HAP-1 (cell line): ENCODE measurements around the gene HYI.

Experiments used
- DNase-seq, 2 experiments: peaks; one replicate each; pipeline ENCODE4 v3.0.0-alpha.2; 2016 to 2020; ENCODE audit warnings: low spot score in 2 of 2
- H3K27me3 ChIP-seq: fragments of 250-450 bp; sonication (Bioruptor Pico); 2 replicates; pipeline ENCODE4 v1.5.1; 2020; ENCODE audit warnings: low read depth, mild to moderate bottlenecking, moderate library complexity
- H3K36me3 ChIP-seq: fragments of 250-450 bp; sonication (Bioruptor Pico); replicated peaks from 2 replicates; pipeline ENCODE4 v1.5.1; 2020; ENCODE audit warnings: mild to moderate bottlenecking
- H3K4me1 ChIP-seq: fragments of 250-450 bp; sonication (Bioruptor Pico); 2 replicates; pipeline ENCODE4 v1.5.1; 2020; ENCODE audit warnings: mild to moderate bottlenecking
- H3K4me3 ChIP-seq: fragments of 250-450 bp; sonication (Bioruptor Pico); 2 replicates; pipeline ENCODE4 v1.5.1; 2020; ENCODE audit warnings: mild to moderate bottlenecking, moderate library complexity
- H3K9me3 ChIP-seq: fragments of 250-450 bp; sonication (Bioruptor Pico); 2 replicates; pipeline ENCODE4 v1.5.1; 2020; ENCODE audit warnings: mild to moderate bottlenecking, moderate library complexity
- in situ Hi-C: fragments of 300-500 bp; cut with MboI; formaldehyde crosslinking; loops from 3 replicates; pipeline ENCODE4 v1.14.3; 2020; ENCODE audit warnings: low sequenced_read_pairs, inconsistent platforms, mixed read lengths

Gene HYI

DNA sequence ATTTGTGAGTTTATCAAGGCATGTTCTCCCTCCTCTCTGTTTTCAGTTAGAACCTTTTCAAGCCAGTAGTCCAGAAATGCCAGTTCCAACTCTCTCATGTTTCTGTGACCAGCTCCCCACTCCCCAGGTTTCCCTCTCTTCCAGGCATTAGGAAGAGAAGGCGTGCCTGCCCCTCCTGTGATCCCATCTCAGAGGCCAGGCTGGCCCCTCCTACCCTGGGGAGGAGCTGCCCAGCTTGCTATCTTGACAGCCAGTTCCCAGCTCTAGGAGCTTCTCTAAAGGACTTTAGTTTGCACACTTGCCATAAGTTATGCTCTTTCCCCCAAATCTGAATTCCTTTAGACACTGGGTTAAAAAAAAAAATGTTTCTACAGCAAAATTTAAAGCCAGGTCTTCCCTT lies 8.9 kb downstream of the HYI start:
- H3K9me3 ChIP-seq = no peaks in the 10 kb centered on the region
- no peak overlapping the region for H3K4me3 ChIP-seq
- in situ Hi-C loops = no loop called here
- DNase-seq = no peak
- H3K27me3 ChIP-seq = no peaks in the 10 kb centered on the region
- H3K4me1 ChIP-seq = no peaks in the 10 kb centered on the region
- peaks cover 55% of the 10 kb centered on the region for H3K36me3 ChIP-seq

DNA sequence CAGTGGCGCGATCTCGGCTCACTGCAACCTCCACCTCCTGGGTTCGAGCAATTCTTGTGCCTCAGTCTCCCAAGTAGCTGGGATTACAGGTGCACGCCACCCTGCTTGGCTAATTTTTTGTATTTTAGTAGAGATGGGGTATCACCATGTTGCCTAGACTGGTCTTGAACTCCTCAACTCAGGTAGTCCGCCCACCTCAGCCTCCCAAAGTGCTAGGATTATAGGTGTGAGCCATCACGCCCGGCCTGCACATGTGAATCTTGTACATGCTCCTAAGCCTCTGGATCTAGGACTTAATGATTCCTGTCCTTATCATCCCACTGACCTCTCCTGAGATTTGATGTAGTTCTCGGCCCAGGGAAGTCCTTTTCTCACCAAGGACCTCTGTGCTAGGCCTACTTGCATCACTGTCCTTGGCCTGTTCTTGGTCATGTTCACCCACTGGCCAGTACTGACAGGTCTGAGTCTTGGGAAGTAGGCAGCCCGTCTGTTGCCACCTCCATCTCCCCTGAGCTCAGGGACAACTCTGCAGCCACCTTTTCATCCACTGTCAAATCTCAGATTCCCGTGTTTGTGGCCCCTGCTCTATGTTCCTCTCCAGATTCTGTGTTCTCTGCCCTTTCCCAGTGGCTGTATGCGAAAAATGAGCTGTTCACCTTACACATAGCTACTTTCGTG lies 9.4 kb downstream of the HYI start:
- in situ Hi-C loops = no loop called here

DNA sequence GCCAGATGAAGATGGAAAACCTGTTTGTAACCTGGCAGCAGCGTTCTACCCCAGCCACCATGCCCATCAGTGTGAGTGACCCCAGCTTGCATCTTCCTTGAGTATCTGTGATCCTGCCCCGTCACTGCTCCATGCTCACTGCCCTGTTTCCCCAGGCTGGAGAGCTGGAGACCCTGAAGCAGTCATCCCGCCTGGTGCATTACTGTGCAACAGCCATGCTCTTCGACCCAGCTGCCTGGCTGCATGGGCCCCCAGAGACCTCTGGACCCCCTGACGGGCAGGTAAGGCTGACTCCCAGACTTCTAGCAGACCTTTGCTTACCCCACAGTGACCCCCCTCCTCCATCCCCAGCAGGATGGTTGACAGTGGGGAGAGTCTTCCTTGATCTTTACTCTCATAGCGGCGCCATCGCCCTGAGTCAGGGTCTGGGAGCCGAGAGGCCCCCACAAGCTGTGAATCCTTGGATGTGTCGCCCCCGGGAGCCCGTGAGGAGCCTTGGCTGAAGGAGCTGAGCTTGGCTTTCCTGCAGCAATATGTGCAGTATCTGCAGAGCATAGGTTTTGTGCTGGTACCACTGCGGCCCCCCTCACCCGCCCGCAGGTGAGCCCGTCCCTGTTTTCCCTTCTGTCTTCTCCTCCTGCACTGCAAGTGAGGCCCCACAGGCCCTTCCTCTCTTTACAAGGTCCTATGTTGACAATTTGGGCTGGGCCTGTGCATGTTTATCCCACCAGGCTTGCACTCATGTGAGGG lies 10.4 kb downstream of the HYI start:
- H3K4me3 ChIP-seq = no peak overlapping the region
- DNase-seq = no peak
- H3K27me3 ChIP-seq = no peaks in the 10 kb centered on the region
- H3K9me3 ChIP-seq = no peaks in the 10 kb centered on the region
- H3K4me1 ChIP-seq = no peaks in the 10 kb centered on the region
- in situ Hi-C loops = no loop called here
- H3K36me3 ChIP-seq = peaks cover 56% of the 10 kb centered on the region

More for the DNA sequence above, 9.4 kb downstream of the HYI start:
- Histone ChIP-seq H3K4me1 (no peaks in the 10 kb centered on the region), H3K9me3 (no peaks in the 10 kb centered on the region), H3K27me3 (no peaks in the 10 kb centered on the region), H3K36me3 (peaks cover 56% of the 10 kb centered on the region), H3K4me3 (no peak overlapping the region)
- no peak for DNase-seq

DNA sequence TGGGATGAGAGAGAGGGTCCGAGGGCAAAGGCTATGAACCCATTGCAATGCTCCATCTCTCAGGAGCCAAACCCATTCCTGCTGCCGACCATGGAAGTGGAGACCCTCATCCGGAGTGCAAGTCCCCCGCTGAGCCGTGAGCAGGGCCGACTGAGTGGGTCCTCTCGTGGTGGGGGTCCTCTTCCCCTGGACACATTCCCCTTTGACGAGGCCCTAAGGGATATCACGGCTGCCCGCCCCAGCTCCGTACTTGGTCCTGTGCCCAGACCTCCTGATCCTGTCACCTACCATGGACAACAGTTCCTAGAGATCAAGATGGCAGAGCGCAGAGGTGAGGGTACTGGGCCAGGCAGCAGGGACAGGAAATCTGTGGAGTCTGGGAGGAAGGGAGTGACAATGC lies 11.0 kb downstream of the HYI start:
- Histone ChIP-seq H3K4me1 (no peaks in the 10 kb centered on the region), H3K9me3 (no peaks in the 10 kb centered on the region), H3K36me3 (peaks cover 53% of the 10 kb centered on the region), H3K4me3 (no peak overlapping the region), H3K27me3 (no peaks in the 10 kb centered on the region)
- in situ Hi-C loops = no loop called here
- no peak for DNase-seq

DNA sequence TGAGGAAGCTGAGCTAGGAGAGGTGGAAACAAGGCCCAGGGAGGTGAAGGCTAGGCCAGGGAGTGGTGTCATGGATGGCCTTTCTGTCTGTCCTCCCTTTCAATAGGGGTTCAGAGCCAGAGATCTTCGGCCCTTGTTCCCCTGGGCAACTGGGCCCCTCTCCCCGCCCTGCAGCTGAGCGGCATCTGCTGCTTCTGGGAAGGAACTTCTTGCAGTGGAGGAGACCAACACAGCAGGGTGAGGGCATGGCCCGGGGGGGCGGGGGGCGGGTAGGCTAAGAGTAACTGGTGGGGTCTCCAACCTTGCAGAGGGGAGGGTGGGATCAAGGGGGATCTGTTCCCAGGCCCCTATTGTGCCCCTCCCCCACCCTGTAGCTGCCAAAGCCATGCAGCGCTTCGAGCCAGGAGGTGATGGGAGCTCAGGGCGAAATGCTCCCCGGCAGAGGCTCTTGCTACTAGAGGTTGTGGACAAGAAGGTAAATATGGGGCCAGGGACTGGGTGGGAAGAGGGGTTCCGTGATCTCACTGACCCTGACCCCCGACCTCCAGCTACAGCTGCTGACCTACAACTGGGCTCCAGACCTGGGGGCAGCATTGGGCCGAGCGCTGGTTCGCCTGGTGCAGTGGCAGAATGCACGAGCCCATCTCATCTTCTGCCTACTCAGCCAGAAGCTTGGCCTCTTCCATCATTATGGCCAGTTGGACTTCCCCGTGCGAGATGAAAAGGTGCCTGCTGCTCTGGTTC lies 11.7 kb downstream of the HYI start:
- H3K9me3 ChIP-seq = no peaks in the 10 kb centered on the region
- H3K4me1 ChIP-seq = no peaks in the 10 kb centered on the region
- no peak overlapping the region for H3K4me3 ChIP-seq
- H3K27me3 ChIP-seq = no peaks in the 10 kb centered on the region
- peaks cover 47% of the 10 kb centered on the region for H3K36me3 ChIP-seq
- no peak for DNase-seq
- in situ Hi-C loops = no loop called here

DNA sequence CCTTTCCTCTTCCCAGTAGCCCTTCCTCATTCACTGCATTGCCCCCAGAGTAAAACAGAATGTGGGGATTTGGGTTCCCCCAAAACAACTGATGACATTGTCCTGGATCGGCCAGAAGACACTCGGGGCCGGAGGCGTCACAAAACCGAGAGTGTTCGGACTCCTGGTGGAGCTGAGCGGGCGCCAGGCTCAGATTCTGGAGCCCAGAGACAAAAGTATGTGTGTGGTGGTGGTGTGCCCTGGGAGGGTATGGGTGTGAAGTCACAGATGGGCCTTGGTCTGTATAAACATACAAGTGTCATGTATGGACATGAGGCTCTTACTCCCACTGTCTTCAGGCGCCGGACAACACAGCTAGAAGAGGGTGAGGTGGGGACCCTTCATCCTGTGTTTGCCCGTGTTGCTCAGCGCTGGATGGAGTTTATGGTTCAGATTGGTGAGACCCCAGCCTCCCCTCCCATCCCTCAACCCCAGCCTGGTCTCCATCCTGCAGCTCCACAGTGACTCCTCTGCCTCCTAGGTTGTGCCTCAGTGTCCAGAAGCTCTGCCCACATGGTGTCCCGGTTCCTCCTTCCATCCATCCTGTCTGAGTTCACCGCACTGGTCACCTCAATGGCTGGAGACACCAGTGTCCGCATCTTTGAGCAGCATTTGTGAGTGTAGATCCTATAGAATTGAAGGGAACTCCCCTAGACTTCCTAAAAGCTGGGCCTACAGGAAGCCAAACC lies 12.4 kb downstream of the HYI start:
- Histone ChIP-seq H3K9me3 (no peaks in the 10 kb centered on the region), H3K27me3 (no peaks in the 10 kb centered on the region), H3K4me3 (no peak overlapping the region), H3K36me3 (peaks cover 39% of the 10 kb centered on the region), H3K4me1 (no peaks in the 10 kb centered on the region)
- in situ Hi-C loops = no loop called here
- no peak for DNase-seq

DNA sequence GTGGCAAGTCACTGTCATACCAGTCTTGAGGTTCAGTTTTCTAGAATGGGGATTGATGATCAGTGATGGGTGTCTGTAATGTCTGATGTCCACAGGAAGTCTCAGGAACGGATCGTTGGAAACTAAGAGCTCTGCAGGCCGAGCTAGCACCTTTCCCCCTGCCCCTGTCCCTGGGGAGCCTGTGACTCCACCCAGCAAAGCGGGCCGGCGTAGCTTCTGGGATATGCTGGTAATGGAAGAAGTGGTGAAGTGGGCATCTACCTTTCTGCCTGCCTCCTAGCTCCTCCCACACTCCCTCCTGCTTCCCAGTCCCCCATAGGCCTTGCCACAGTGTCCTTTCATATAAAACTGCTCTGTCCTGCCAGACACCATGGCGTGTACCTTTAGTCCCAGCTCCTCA lies 13.4 kb downstream of the HYI start:
- in situ Hi-C loops = no loop called here
- DNase-seq = no peak
- Histone ChIP-seq H3K4me1 (no peaks in the 10 kb centered on the region), H3K27me3 (no peaks in the 10 kb centered on the region), H3K36me3 (peaks cover 35% of the 10 kb centered on the region), H3K9me3 (no peaks in the 10 kb centered on the region), H3K4me3 (no peak overlapping the region)

DNA sequence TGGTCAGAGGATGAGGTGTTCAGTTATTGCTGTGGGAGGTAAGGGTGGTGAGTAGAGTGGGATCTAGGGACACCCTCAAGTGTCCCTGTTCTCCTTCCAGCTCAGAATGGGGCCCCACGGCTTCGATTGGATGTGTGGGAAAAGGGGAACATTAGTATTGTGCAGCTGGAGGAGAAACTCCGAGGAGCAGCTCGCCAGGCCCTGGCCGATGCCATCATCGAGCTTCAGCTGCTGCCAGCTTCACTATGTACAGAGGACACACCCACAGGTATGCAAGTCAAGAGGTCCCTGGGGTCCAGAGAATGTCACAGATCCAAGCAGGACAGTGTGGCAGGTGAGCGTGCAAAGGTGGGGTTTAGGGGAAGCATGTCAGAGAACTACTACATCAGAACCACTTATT lies 13.9 kb downstream of the HYI start:
- Histone ChIP-seq H3K4me1 (no peaks in the 10 kb centered on the region), H3K4me3 (no peak overlapping the region), H3K27me3 (no peaks in the 10 kb centered on the region), H3K36me3 (peaks cover 35% of the 10 kb centered on the region), H3K9me3 (no peaks in the 10 kb centered on the region)
- DNase-seq = no peak
- in situ Hi-C loops = no loop called here

DNA sequence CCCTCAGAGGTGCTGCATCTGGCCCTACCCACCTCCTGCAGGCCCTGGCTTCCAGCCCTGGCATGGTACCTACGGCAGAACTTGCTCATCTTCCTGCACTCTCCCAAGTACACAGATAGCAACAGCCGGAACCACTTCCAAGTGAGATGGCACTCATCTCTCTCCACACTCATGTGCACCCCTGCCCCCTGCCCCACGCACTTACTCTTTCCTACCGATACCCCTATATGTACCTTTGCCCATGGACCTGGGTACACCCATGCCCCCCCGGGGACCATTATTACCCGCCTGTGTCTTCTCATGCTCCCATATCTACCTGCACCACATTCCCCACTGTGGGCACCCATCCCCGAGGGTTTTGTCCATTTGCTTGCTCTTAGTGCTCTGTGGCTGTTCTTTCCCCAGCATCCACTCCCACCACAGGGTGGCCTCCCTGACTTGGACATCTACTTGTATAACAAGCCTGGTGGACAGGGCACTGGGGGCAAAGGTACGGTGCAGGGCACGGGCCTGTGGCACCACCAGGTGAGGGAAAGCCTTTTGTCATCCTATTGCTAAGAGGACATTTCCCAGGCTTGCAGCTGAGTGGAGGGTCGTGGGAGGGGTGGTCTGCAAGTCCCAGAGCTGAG lies 14.7 kb downstream of the HYI start:
- in situ Hi-C loops = no loop called here
- Histone ChIP-seq H3K36me3 (peaks cover 41% of the 10 kb centered on the region), H3K27me3 (no peaks in the 10 kb centered on the region), H3K4me1 (no peaks in the 10 kb centered on the region), H3K9me3 (no peaks in the 10 kb centered on the region), H3K4me3 (no peak overlapping the region)
- DNase-seq = no peak

DNA sequence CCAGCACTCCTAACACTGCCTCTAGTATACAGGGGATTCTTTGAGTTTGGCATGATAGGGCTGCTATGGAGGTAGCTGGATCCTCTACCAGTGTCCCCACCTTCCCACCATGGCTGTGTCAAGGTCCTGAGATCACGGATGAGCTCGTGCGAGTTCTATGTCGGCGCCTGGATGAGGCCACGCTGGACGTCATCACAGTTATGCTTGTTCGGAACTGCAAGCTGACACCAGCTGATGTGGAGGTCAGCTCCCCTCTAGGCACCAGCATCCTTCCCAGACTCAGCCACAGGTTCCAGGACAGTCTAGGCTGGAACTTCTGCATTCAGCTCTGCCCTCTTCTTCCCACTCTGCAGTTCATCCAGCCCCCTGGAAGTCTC lies 15.2 kb downstream of the HYI start:
- peaks cover 46% of the 10 kb centered on the region for H3K36me3 ChIP-seq
- in situ Hi-C loops = no loop called here
- H3K27me3 ChIP-seq = no peaks in the 10 kb centered on the region
- no peaks in the 10 kb centered on the region for H3K9me3 ChIP-seq
- H3K4me3 ChIP-seq = no peak overlapping the region
- H3K4me1 ChIP-seq = no peaks in the 10 kb centered on the region
- no peak for DNase-seq

DNA sequence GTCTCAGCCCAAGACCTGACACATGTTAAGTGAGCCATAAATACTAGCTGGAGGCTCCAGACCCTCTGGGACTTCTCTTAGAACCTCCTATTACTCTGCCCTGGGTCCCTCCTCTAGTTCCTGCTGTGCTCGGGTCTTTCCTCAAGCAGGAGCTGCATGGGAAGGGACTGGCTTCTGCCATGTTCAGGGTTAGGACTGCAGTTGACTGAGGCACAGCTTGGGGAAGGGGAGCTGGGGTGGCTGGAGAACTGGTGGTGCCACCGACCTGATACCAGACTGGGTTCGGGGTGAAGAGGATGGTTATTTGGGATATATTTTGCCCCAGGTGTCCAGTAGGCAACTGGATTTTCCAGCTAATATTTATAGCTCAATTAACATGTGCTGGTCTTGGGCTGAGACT lies 15.7 kb downstream of the HYI start:
- no peak for DNase-seq
- H3K27me3 ChIP-seq = no peaks in the 10 kb centered on the region
- in situ Hi-C loops = no loop called here
- H3K4me1 ChIP-seq = no peaks in the 10 kb centered on the region
- no peak overlapping the region for H3K4me3 ChIP-seq
- H3K36me3 ChIP-seq = peaks cover 49% of the 10 kb centered on the region
- H3K9me3 ChIP-seq = no peaks in the 10 kb centered on the region

DNA sequence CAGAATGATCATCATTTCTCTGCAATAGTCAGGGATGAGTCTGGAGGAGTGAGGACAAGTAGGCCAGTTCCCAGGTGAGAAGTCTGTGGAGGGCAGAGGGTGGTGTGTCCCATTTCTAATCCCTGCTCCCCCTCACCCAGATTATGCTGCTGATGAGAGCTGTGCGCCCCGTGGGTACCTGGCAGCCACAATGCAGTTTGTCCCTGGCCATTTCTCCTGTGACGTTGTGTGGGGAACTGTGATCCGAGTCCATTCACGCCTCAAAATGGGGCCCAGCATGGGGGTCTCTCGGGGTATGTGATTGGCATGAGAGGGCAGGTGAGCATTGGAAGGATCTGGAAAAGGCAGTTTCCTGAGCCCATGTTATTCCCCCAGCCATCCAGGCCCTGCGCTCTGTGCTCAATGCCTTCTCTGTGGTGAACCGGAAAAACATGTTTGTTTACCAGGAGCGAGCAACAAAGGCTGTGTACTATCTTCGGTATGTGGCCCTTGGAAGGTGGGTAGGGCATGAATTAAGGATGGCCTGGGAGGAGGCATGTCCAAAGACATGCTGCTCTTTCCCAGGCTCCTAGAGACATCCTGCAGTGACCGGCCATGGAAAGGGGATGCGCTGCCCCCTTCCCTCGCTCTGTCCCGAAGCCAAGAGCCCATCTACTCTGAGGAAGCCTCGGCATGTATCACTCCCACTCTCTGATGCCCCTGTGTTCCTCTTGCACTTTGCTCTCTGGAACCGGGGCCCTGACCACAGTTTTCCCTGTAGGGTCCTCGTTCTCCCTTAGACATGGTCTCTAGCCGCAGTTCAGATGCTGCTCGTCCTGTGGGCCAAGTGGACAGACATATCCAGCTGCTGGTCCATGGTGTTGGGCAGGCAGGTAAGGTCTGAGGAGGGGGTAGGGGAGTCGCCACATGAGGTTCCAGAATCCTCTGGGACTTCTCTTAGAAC lies 16.4 kb downstream of the HYI start:
- Histone ChIP-seq H3K9me3 (no peaks in the 10 kb centered on the region), H3K27me3 (no peaks in the 10 kb centered on the region), H3K36me3 (peaks cover 54% of the 10 kb centered on the region), H3K4me1 (no peaks in the 10 kb centered on the region), H3K4me3 (no peak overlapping the region)
- no peak for DNase-seq
- in situ Hi-C loops = no loop called here

DNA sequence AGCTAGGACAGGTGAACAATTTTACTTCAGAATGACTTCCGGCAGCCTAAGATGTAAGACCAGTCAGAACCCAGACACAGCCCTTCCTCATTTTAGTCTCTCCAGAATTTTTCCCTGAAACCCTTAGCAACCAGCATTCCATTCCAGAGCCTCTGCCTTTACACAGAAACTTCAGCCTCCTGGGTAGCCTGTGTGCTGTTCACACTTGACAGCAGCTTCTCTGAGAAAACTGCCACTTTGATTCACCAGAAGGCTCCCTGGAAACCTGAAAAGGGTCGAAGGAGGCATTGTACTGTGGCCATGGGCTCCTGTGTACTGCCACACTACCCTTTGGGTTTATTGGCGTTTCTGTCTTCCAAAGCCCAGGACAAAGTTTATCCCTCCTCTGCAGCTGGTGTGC lies 17.4 kb downstream of the HYI start:
- H3K4me3 ChIP-seq = no peak overlapping the region
- H3K27me3 ChIP-seq = no peaks in the 10 kb centered on the region
- H3K36me3 ChIP-seq = peaks cover 58% of the 10 kb centered on the region
- H3K9me3 ChIP-seq = no peaks in the 10 kb centered on the region
- DNase-seq = no peak
- H3K4me1 ChIP-seq = no peaks in the 10 kb centered on the region
- in situ Hi-C loops = no loop called here
